Measurements from ENCODE around the gene TGFB1. TPM values are rescaled to one million over a fixed set of nuclear protein-coding genes. Genes with fewer than 3 reads are reported as not detected.

The TGFB1 gene
- total and polyA plus RNA-seq, 4 donors: 0.83 to 10.6 (median 6.9) TPM

DNA sequence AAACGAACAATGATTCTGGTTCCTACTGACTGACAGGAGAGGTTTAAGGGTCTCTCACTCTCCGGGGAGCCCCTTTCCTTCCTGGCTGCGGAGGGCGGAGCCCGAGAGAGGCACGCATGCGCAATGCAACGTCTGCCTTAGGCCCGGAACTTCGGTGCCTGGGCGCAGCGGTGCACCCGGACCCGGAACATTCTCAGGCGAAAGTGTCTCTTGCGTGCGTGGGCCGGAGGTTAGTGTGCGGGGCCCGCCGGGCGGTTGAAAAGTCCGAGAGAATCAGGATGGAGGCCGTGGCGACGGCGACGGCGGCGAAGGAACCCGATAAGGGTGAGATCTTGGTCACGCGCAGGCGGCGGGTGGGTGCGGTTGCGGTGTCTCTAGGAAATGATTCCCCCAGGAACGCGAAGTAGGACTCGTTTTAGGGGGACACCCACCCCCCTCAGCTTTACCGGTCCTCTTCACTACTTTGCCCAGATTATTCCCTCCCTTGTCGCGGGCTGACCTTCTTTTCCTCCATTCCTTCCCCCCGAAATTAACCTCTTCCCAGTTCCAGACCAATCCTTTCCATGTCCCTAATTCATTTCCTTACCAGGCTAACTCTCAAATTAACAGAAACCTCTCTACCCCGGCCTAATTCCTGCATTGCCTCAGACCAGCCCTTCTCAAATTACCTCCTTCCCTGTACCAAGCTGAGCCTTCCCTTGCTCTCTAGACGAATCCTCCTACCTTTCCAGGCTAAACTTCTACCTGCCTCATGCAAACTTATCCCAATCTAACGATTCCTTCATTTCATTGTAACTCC lies 43.5 kb downstream of the TGFB1 start, which contains the start of gene CCDC97:
Gene CCDC97 (plus strand): TSS at position 140 of the 799 bp plus-strand sequence. CDS start 139 bp downstream, at position 279.
- Histone ChIP-seq H3K4me3 (ENCODE audit: low read depth in 1 of 3, low read length in 3 of 3) (peak within 1 kb of the TSS; percentile 80 to 100 (median 93)), H3K4me1 (ENCODE audit: control insufficient read depth in 4 of 4, insufficient read depth in 4 of 4, low read length in 3 of 4) (peaks cover 0 to 35% (median 25%) of the 10 kb centered on the region in 4 donors), H3K27ac (ENCODE audit: low read depth in 1 of 2, low read length in 2 of 2) (peak within 1 kb of the TSS; percentile 86 to 97), H3K36me3 (ENCODE audit: control insufficient read depth in 4 of 4, insufficient read depth in 3 of 4, low read depth in 1 of 4, low read length in 3 of 4) (peaks cover 6 to 24% (median 13%) of the 10 kb centered on the region in 4 donors), H3K9me3 (ENCODE audit: control insufficient read depth in 4 of 4, low read length in 3 of 4) (no peaks in the 10 kb centered on the region), H3K27me3 (ENCODE audit: control insufficient read depth in 4 of 4, insufficient read depth in 4 of 4, low read length in 3 of 4) (no peaks in the 10 kb centered on the region), H3K9ac (ENCODE audit: low read depth in 1 of 2, low read length in 2 of 2) (peak within 1 kb of the TSS; percentile 94 to 97)
- under 1% methylated on average over 47 of the region's 47 CpGs for WGBS
- DNase-seq (ENCODE audit: low spot score): peak; percentile 92
- TF ChIP-seq FOXA2 (IDR thresholded peaks at IDR 0.05) (no peak), EGR1 (IDR thresholded peaks at IDR 0.05; ENCODE audit: low read depth in 2 of 2) (peak in 1 of 2 donors; percentile 18), REST (IDR thresholded peaks at IDR 0.05) (peak; percentile 42), HNF4A (conservative IDR thresholded peaks at IDR 0.05) (no peak), RXRA (IDR thresholded peaks at IDR 0.05) (peak; percentile 26 to 30), JUND (IDR thresholded peaks at IDR 0.05) (peak in 1 of 2 donors; percentile 33), NR2F2 (IDR thresholded peaks at IDR 0.05) (peak; percentile 54), FOXA1 (IDR thresholded peaks at IDR 0.05) (no peak), SP1 (IDR thresholded peaks at IDR 0.05) (no peak), TAF1 (conservative IDR thresholded peaks at IDR 0.05) (no peak), MAX (IDR thresholded peaks at IDR 0.05) (peak; percentile 43), YY1 (IDR thresholded peaks at IDR 0.05) (peak; percentile 81), RAD21 (IDR thresholded peaks at IDR 0.05) (peak in 1 of 2 donors; percentile 16), HNF4G (IDR thresholded peaks at IDR 0.05) (peak; percentile 22), GABPA (IDR thresholded peaks at IDR 0.05 in 1 of 2, conservative IDR thresholded peaks at IDR 0.05 in 1 of 2) (peak; percentile 84 to 90)
- TF ChIP-seq, protein P1, sequence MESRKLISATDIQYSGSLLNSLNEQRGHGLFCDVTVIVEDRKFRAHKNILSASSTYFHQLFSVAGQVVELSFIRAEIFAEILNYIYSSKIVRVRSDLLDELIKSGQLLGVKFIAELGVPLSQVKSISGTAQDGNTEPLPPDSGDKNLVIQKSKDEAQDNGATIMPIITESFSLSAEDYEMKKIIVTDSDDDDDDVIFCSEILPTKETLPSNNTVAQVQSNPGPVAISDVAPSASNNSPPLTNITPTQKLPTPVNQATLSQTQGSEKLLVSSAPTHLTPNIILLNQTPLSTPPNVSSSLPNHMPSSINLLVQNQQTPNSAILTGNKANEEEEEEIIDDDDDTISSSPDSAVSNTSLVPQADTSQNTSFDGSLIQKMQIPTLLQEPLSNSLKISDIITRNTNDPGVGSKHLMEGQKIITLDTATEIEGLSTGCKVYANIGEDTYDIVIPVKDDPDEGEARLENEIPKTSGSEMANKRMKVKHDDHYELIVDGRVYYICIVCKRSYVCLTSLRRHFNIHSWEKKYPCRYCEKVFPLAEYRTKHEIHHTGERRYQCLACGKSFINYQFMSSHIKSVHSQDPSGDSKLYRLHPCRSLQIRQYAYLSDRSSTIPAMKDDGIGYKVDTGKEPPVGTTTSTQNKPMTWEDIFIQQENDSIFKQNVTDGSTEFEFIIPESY (IDR thresholded peaks at IDR 0.05): peak; percentile 65
- TF ChIP-seq, protein P2, sequence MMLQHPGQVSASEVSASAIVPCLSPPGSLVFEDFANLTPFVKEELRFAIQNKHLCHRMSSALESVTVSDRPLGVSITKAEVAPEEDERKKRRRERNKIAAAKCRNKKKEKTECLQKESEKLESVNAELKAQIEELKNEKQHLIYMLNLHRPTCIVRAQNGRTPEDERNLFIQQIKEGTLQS (IDR thresholded peaks at IDR 0.05): no peak
- TF ChIP-seq, protein P3, sequence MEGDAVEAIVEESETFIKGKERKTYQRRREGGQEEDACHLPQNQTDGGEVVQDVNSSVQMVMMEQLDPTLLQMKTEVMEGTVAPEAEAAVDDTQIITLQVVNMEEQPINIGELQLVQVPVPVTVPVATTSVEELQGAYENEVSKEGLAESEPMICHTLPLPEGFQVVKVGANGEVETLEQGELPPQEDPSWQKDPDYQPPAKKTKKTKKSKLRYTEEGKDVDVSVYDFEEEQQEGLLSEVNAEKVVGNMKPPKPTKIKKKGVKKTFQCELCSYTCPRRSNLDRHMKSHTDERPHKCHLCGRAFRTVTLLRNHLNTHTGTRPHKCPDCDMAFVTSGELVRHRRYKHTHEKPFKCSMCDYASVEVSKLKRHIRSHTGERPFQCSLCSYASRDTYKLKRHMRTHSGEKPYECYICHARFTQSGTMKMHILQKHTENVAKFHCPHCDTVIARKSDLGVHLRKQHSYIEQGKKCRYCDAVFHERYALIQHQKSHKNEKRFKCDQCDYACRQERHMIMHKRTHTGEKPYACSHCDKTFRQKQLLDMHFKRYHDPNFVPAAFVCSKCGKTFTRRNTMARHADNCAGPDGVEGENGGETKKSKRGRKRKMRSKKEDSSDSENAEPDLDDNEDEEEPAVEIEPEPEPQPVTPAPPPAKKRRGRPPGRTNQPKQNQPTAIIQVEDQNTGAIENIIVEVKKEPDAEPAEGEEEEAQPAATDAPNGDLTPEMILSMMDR (IDR thresholded peaks at IDR 0.05; ENCODE audit: low read depth, low read length, missing input control): no peak
